Activated CD8-positive, alpha-beta T cell treated with anti-CD3 and anti-CD28 coated beads for 36 hours (primary cell): Measurements from ENCODE around the gene CTNNA2. TPM values are rescaled to one million over a fixed set of nuclear protein-coding genes. Genes with fewer than 3 reads are reported as not detected.

ENCODE experiments used
- ATAC-seq: fragments of 200-7000 bp; cut with Tn5 transposase; one replicate; pipeline ENCODE4 v1.10.0; 2021; ENCODE audit warnings: mild to moderate bottlenecking, moderate library complexity
- CTCF ChIA-PET: fragments of 350-600 bp; sonication (Branson Sonifier 250); formaldehyde crosslinking; loops from one replicate; lab custom pipeline; 2021; ENCODE audit warnings: antibody characterized with exemption; lab: Charles Lee
- POLR2A ChIA-PET: fragments of 350-600 bp; sonication (Branson Sonifier 250); formaldehyde crosslinking; loops from one replicate; lab custom pipeline; 2021; ENCODE audit warnings: antibody characterized with exemption; lab: Charles Lee
- DNase-seq: peaks from one replicate; pipeline ENCODE4 v3.0.0-alpha.2; 2020
- H3K27ac Mint-ChIP-seq: one replicate; pipeline ENCODE4 v1.8.0; 2021; ENCODE audit warnings: mild to moderate bottlenecking, mixed read lengths
- H3K27me3 Mint-ChIP-seq: one replicate; pipeline ENCODE4 v1.8.0; 2021; ENCODE audit warnings: mixed read lengths
- H3K36me3 Mint-ChIP-seq: one replicate; pipeline ENCODE4 v1.8.0; 2021; ENCODE audit warnings: low read depth, mixed read lengths
- H3K4me1 Mint-ChIP-seq: one replicate; pipeline ENCODE4 v1.8.0; 2021; ENCODE audit warnings: low read depth, mixed read lengths
- H3K4me3 Mint-ChIP-seq: one replicate; pipeline ENCODE4 v1.8.0; 2021; ENCODE audit warnings: mild to moderate bottlenecking, moderate library complexity, mixed read lengths
- H3K9me3 Mint-ChIP-seq: one replicate; pipeline ENCODE4 v1.8.0; 2021; ENCODE audit warnings: mixed read lengths
- intact Hi-C: fragments of 100-400 bp; cut with micrococcal nuclease; formaldehyde crosslinking; loops from one replicate; pipeline ENCODE4 v1.10.0; 2022
- total RNA-seq, 2 experiments: library from RNA; stranded (reverse); gene quantifications; one replicate each; pipeline ENCODE4 v1.2.3, GENCODE V29; 2021
- TF ChIP-seq, protein P1 (sequence below): fragments of 200-600 bp; IDR thresholded peaks from one replicate; pipeline ENCODE4 v1.8.0; 2022; ENCODE audit warnings: antibody characterized with exemption, mild to moderate bottlenecking

CTNNA2 gene
- total RNA-seq, 2 experiments from 2014 or later: not detected

DNA sequence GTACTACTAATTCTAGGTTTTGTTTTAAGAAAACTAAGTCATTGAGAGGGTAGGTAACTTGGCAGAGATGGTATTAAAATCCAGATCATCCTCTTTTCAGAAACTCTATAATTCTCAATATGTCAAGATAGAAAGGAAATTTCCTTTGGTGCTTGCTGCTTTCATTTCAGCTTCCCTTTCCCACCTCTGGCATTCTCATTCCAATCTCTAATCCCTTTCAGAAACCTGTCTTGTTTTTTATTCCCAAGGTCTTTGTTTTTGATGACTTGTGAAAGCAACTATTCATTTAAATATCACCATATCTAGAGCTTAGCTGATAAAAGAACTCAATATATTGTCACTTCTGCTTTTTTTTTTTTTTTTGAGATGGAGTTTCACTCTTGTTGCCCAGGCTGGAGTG, 1034.5 kb downstream of the CTNNA2 start:
- intact Hi-C loops: no loop called here
- no peaks in the 10 kb centered on the region for H3K27me3 Mint-ChIP-seq
- H3K36me3 Mint-ChIP-seq: no peaks in the 10 kb centered on the region
- TF ChIP-seq, protein P1, sequence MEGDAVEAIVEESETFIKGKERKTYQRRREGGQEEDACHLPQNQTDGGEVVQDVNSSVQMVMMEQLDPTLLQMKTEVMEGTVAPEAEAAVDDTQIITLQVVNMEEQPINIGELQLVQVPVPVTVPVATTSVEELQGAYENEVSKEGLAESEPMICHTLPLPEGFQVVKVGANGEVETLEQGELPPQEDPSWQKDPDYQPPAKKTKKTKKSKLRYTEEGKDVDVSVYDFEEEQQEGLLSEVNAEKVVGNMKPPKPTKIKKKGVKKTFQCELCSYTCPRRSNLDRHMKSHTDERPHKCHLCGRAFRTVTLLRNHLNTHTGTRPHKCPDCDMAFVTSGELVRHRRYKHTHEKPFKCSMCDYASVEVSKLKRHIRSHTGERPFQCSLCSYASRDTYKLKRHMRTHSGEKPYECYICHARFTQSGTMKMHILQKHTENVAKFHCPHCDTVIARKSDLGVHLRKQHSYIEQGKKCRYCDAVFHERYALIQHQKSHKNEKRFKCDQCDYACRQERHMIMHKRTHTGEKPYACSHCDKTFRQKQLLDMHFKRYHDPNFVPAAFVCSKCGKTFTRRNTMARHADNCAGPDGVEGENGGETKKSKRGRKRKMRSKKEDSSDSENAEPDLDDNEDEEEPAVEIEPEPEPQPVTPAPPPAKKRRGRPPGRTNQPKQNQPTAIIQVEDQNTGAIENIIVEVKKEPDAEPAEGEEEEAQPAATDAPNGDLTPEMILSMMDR: no peak
- peaks cover 4% of the 10 kb centered on the region for H3K9me3 Mint-ChIP-seq
- DNase-seq (no peak), ATAC-seq (no peak)
- H3K4me1 Mint-ChIP-seq: no peaks in the 10 kb centered on the region
- POLR2A ChIA-PET: no interaction called here
- CTCF ChIA-PET: no interaction called here
- no peak overlapping the region for H3K4me3 Mint-ChIP-seq
- H3K27ac Mint-ChIP-seq: no peak overlapping the region

DNA sequence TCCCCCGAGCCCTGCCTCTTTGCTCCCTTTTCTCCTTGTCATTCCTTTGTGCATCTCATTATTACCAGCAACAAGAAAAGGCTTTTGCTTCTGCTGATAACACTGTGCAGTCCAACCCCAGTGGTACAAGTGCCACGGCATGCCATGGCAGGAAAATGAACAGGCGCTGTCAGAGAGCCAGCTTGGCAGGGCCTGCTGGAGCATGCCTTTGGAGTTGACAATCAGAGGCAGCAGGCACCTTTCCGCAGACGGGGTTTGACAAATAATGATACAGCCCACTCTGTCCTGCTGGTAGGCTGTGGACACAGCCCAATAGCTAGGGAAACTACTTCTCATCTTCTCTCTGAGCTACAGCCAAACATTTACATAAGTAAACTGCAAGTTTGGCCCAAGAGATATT, 1035.6 kb downstream of the CTNNA2 start:
- TF ChIP-seq, protein P1: no peak
- intact Hi-C loops: no loop called here
- peaks cover 4% of the 10 kb centered on the region for H3K9me3 Mint-ChIP-seq
- ATAC-seq (no peak), DNase-seq (no peak)
- ChIA-PET POLR2A (no interaction called here), CTCF (interaction anchor here (0.6 kb wide), 1 partner anchor 404 kb away, joined by 3 read pairs; no protein-coding TSS in a partner anchor)
- H3K4me1 Mint-ChIP-seq: no peaks in the 10 kb centered on the region
- no peak overlapping the region for H3K4me3 Mint-ChIP-seq
- no peak overlapping the region for H3K27ac Mint-ChIP-seq
- no peaks in the 10 kb centered on the region for H3K36me3 Mint-ChIP-seq
- H3K27me3 Mint-ChIP-seq: no peaks in the 10 kb centered on the region

DNA sequence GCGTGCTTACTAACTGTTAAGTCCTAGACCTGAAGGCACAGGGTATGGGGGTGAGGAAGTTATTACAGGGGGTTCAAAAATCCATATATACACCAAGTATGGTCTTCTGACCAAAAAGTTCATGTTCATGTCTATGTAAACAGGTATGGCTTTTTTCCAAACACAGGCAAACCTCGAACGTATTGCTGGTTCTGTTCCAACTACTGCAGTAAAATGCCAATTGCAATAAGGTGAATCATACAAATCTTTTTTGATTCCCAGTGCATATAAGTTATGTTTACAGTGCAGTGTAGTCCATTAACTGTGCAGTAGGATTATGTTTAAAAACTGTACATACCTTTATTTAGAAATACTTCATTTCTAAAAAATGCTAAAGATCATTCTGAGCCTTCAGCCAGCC, 1037.0 kb downstream of the CTNNA2 start:
- Mint-ChIP-seq H3K9me3 (peaks cover 3% of the 10 kb centered on the region), H3K4me3 (no peak overlapping the region)
- ATAC-seq: no peak

DNA sequence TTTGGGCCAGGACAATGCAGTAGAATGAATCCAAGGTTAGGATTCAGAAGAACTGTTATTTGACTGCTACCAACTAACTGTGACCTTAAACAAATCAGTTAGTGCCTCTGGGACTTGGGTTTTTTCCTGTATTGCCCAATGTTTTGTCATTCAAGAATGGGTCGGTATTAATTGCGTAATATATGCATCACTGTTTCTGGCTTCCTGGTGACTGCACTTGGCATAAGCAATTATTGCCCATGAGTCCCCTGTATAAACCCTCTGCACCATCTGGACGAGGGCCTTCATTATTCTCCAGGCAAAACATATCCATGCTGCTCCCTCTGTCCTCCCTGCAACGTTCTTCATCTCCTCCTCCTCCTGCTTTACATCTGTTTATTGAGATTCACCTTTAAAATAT, 1047.5 kb downstream of the CTNNA2 start:
- POLR2A ChIA-PET: no interaction called here
- intact Hi-C loops: no loop called here
- Mint-ChIP-seq H3K4me1 (no peaks in the 10 kb centered on the region), H3K4me3 (no peak overlapping the region), H3K27me3 (no peaks in the 10 kb centered on the region), H3K36me3 (no peaks in the 10 kb centered on the region), H3K9me3 (peaks cover 4% of the 10 kb centered on the region), H3K27ac (no peak overlapping the region)
- no peak for DNase-seq
- no peak for ATAC-seq
- TF ChIP-seq, protein P1: no peak
- CTCF ChIA-PET: no interaction called here

More for the DNA sequence above, 1037.0 kb downstream of the CTNNA2 start:
- Mint-ChIP-seq H3K27ac (no peak overlapping the region), H3K27me3 (no peaks in the 10 kb centered on the region), H3K36me3 (no peaks in the 10 kb centered on the region), H3K4me1 (no peaks in the 10 kb centered on the region)
- DNase-seq: no peak
- intact Hi-C loops: no loop called here
- ChIA-PET POLR2A (no interaction called here), CTCF (no interaction called here)
- TF ChIP-seq, protein P1: no peak

DNA sequence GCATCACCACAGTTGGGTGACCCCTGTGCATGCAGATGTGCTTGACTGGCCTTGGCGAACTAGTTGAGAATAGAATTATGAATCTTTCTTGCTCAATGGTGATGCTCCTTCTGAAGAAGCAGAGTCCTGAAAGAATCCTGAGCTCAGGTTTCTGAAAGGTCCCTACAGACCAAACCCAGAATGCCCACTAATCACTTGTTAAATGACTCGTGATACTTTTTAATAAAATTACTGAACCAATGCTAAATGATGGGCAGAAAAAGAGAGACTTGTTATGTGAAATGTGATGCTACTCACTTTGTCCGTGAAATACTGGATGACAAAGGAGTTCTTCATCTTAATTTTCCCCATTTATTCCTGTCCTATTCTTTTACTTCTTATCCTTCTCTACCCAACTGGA, 1055.2 kb downstream of the CTNNA2 start:
- no peaks in the 10 kb centered on the region for H3K36me3 Mint-ChIP-seq
- TF ChIP-seq, protein P1: no peak
- POLR2A ChIA-PET: no interaction called here
- H3K27me3 Mint-ChIP-seq: no peaks in the 10 kb centered on the region
- DNase-seq: no peak
- H3K4me1 Mint-ChIP-seq: no peaks in the 10 kb centered on the region
- CTCF ChIA-PET: no interaction called here
- H3K9me3 Mint-ChIP-seq: peaks cover 2% of the 10 kb centered on the region
- no peak overlapping the region for H3K27ac Mint-ChIP-seq
- intact Hi-C loops: no loop called here
- ATAC-seq: no peak
- H3K4me3 Mint-ChIP-seq: no peak overlapping the region
